SU-DHL-6 (cell line): Measurements from ENCODE around the gene MRPL27.

Experiments
- CTCF ChIP-seq: fragments of 200-600 bp; sonication (generic); IDR thresholded peaks from one replicate; pipeline ENCODE4 v1.5.1; 2017; ENCODE audit warnings: antibody characterized with exemption, mild to moderate bottlenecking, low read length, moderate library complexity; ENCODE audit not compliant: insufficient read depth, poor library complexity, severe bottlenecking
- EZH2phosphoT487 ChIP-seq: fragments of 200-600 bp; sonication (generic), shearing (Covaris generic); conservative IDR thresholded peaks from 2 replicates; pipeline ENCODE4 v1.6.1; 2018; ENCODE audit warnings: mild to moderate bottlenecking, antibody characterized with exemption, low read length, moderate library complexity, mixed read lengths

- TF ChIP-seq CTCF = peak; percentile 93
- no peak for TF ChIP-seq EZH2phosphoT487
Observed at GRCh38 chr17:50397111-50397918, 24.3 kb upstream of the MRPL27 start, which contains the start of gene LRRC59.
